ENCODE measurements around the gene FAM124B.

FAM124B gene

DNA sequence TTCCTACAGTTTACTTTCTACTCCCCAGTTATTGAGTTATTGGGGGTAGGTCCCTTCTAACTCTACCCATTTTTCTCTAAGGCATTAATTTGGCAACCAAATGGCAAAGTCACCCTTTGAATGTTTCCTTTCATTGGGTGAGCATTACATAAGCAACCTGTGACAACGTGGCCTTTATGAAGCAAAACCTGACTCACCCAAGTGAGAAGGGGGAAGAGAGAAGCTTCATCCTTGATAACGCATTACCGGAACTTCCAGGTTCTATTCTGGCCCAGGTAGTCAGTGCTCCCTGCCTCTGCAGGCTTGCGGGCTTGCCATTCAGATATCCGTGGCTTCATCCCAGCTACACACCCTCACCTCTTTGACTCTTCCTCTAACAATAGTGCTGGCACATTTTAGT is 39.1 kb upstream of the FAM124B start:
- DNase-seq (ENCODE audit: low spot score) = no peak
- no peak overlapping the region for H3K27ac ChIP-seq
- no peak overlapping the region for H3K4me3 ChIP-seq
- TF ChIP-seq, protein P1, sequence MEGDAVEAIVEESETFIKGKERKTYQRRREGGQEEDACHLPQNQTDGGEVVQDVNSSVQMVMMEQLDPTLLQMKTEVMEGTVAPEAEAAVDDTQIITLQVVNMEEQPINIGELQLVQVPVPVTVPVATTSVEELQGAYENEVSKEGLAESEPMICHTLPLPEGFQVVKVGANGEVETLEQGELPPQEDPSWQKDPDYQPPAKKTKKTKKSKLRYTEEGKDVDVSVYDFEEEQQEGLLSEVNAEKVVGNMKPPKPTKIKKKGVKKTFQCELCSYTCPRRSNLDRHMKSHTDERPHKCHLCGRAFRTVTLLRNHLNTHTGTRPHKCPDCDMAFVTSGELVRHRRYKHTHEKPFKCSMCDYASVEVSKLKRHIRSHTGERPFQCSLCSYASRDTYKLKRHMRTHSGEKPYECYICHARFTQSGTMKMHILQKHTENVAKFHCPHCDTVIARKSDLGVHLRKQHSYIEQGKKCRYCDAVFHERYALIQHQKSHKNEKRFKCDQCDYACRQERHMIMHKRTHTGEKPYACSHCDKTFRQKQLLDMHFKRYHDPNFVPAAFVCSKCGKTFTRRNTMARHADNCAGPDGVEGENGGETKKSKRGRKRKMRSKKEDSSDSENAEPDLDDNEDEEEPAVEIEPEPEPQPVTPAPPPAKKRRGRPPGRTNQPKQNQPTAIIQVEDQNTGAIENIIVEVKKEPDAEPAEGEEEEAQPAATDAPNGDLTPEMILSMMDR (IDR thresholded peaks at IDR 0.05) = no peak

DNA sequence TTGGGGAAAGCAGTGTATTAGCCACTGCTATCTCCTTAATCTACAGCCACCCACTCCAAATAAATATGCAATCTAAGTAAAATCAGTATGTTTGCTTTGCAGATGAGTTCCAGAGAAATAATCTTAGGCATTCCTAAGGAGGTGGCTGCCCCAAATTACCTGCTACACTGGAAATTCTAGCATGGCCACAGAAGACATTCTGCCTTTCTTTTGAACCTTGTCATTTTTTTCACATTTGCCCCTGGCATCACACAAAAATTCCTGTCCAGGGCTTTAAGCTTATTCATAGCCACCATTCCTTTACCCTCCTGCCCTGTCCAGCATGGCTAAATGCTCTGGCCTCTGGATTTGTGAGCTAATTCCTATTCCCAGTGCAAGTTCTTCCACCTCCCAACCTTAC is 36.8 kb upstream of the FAM124B start:
- Histone ChIP-seq H3K27ac (no peak overlapping the region), H3K4me3 (no peak overlapping the region)
- no peak for DNase-seq (ENCODE audit: low spot score)
- TF ChIP-seq, protein P1 (IDR thresholded peaks at IDR 0.05) = no peak

DNA sequence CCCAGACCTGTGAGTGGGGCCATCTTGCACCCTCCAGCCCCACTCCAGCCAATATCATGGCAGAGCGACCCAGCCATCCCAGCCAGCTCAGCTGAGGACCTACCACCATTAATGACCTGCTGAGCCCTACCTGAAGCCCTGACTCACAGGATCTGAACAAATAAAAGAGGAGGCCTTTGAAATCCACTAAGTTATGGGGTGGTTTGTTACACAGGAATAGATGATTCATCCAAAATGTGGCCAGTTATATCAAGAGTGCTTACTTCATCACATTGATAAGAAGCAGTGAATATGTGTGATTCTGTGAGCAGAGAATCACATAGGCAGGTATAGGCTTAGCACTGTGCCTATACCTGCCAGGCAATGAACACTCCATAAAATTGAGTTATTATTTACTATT is 34.7 kb upstream of the FAM124B start:
- no peak for DNase-seq (ENCODE audit: low spot score)
- TF ChIP-seq, protein P1 (IDR thresholded peaks at IDR 0.05) = no peak
- Histone ChIP-seq H3K27ac (no peak overlapping the region), H3K4me3 (no peak overlapping the region)

DNA sequence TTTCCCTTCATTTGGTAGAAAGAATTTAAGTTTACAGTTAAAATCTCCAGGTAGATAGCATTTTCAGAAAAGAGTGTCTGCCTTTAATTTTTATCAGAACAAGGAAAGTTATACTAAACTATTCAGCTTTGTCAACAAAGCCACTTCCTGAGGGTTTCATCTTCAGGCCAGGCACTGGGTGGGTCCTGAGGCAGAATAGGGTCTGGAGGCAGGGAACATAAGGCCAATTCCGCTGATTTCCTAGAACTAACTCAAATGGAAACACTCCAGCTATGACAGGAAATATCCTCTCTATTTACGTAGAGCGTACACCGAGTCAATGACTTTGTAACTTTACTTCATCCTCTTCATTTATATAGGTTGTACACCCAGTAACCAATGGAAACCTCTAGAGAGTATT is 32.7 kb upstream of the FAM124B start:
- TF ChIP-seq, protein P1 (IDR thresholded peaks at IDR 0.05) = no peak
- Histone ChIP-seq H3K4me3 (no peak overlapping the region), H3K27ac (no peak overlapping the region)
- DNase-seq (ENCODE audit: low spot score) = no peak

DNA sequence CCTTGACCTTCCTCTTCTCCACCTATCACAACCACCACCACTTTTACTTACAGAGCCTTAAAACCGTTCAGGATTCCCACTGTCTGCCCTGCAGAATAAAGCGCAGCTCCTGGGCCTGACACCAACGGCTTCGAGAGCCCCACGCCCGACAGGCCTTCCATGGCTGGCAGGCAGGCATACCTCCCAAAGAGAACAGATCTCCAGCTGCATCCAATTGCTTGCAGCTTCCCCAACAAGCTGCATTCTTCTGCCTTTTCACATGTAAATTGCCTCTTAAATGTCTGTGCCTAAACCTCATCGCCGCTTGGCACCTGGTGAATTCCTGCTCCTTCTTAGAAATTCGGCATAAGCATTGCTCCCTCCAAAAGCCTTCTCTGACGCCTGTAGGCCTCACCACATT is 31.5 kb upstream of the FAM124B start:
- H3K27ac ChIP-seq = no peak overlapping the region
- no peak overlapping the region for H3K4me3 ChIP-seq
- TF ChIP-seq, protein P1 (IDR thresholded peaks at IDR 0.05) = no peak
- no peak for DNase-seq (ENCODE audit: low spot score)

DNA sequence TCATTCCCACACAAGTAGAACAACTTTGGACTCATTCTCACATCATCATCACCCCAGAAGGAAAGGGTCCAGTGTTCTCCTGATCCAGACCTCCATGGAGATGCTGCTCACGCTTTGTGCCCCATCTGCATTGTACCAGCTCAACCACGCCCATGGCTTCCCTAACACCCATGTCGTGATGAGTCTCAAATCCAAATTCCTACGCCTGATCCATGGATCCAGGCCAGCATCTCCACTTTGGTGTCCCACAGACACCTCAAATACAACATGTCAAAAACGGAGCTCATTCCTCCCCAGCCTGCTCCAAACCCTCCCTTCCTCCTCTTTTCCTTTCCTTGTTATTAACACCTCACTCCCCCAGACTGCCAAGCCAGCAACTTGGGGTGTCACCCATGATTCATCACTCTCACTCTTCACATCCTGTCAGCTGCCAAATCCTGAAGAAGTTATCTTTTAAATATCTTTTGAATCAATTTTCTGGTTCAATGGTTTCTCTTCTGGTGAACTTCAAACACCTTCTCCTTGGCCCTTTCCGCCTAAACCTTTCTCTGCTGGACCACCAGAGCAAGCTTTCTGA is 30.2 kb upstream of the FAM124B start:
- H3K4me3 ChIP-seq = no peak overlapping the region
- no peak overlapping the region for H3K27ac ChIP-seq
- TF ChIP-seq, protein P1 (IDR thresholded peaks at IDR 0.05) = no peak
- no peak for DNase-seq (ENCODE audit: low spot score)

DNA sequence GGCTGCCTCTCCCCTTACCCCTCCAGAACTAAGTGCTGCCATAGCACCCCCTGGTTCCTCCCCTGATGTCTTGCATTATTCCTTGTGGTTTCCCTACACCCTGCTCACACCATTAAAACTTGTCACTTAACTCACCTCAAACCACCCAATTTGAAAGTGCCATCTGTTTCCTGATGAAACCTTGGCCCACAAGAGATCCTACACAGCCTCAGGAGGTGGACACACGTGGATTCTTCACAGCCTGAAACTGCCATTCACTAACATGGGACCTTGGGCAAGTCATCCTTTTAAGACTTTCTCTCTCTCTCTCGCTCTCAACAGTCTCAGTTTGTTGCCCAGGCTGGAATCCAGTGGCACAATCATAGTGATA is 27.5 kb upstream of the FAM124B start:
- H3K4me3 ChIP-seq = no peak overlapping the region
- DNase-seq (ENCODE audit: low spot score) = no peak
- no peak overlapping the region for H3K27ac ChIP-seq
- TF ChIP-seq, protein P1 (IDR thresholded peaks at IDR 0.05) = no peak

Data from coronary artery (tissue), 2 donors.